GM19099 (cell line): ENCODE measurements around the gene MYO1E.

Source experiments
- POLR2A ChIP-seq: IDR thresholded peaks from 3 replicates; pipeline ENCODE4 v1.6.1; 2011; ENCODE audit warnings: low read depth; ENCODE audit not compliant: insufficient read length; ENCODE audit errors: extremely low read depth

MYO1E gene

DNA sequence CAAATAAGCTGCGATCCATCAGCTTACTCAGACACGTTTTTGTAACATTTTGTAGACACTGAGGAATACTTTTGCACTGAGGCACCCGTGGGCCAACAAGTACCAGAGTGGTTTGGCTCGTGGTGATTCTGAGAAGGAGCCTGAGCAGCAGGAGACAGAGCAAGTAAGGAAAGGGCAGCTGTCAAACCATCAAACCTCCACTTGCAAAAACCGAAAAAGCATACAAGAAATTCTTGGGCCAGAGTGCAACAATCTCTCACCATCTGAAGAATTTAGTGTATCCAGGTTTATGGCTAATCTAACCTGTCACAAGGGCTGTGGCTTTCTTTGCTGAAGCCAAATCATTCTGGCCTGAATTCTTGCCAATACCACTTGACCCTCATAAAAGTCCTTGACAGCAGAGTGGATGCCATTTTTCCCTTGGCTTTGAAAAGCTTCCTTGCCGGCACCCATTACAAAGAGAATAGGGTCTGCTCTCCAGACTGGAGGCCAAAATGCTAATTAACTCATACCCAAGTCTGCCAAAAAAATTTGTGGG is 56.7 kb downstream of the MYO1E start:
- no peak for TF ChIP-seq POLR2A

DNA sequence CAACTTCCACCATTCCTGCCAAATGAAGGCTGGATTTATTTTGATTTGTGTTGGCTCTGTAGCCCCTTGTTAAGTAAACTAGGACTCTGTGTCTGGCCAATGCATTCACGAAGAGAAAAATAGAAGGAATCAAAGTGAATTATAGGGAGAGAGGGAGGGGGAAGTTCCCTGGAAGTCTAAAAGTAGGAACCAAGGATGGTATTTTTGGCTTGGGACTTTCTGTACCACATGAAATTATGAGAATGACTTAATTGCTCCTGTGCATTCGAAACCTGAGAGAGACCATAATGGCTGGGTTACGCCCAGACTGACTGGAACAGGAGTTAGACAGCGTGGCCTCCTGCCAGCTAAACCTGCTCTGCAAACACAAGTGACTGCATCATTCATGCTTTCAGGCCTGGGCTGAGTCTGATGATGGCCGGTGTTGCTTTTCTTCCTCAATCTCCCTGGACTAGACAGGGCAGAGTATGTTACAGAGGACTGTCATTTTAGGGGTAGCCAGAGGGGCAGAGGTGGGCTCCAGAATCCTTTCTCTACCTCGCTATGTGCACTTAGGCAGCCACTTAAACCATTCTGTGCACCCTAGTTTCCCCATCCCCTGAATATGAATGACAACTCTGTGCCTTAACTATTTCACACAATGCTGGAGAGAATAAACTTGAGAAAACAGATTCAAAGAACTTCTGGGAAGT is 58.9 kb downstream of the MYO1E start:
- TF ChIP-seq POLR2A, result no peak

- no peak for TF ChIP-seq POLR2A
Measured at GRCh38 chr15:59312205-59312604, 60.5 kb downstream of the MYO1E start.

- no peak for TF ChIP-seq POLR2A
Measured at GRCh38 chr15:59311195-59311594, 61.5 kb downstream of the MYO1E start.

DNA sequence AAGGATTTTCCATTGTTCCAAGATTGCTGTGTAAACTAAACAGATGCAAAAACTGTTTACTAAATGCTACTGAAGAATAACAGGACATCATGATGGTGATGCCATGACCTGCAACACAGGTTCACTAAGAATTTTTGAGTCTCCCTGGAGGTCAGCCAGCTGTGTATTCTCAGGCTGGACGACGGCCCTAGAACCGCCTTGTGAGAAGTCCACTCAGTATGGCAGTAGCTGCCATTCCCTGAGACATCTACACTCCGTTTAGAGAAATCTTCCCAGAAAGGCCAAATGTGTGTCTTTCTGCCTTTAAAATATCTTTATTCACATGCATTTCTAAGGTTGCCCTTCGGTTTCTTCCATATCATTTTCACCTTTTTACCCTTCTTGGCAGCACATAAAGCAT is 63.3 kb downstream of the MYO1E start:
- no peak for TF ChIP-seq POLR2A

- TF ChIP-seq POLR2A, result no peak
Measured at GRCh38 chr15:59307165-59307537, 65.5 kb downstream of the MYO1E start.

GRCh38 chr15:59306520-59307164 is 66.0 kb downstream of the MYO1E start:
- no peak for TF ChIP-seq POLR2A

DNA sequence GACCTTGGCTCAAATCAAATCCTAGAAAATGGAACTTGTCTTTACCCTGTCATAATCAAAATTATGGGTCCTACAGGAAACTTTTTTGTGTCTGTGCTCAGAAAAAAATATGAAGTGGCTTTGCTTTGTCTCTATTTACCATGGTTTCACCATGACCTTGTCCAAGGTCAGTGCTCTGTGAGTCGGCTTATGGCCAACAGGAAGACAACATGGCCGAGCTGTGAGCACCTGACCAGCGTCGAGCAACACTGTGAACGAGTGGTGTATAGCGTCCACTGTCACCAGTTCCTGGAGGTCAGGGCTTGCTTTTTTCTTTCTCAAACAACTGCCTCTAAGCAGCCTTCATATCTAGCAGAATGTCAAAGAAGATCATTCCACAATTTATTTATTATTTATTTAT is 67.9 kb downstream of the MYO1E start:
- TF ChIP-seq POLR2A, result no peak

DNA sequence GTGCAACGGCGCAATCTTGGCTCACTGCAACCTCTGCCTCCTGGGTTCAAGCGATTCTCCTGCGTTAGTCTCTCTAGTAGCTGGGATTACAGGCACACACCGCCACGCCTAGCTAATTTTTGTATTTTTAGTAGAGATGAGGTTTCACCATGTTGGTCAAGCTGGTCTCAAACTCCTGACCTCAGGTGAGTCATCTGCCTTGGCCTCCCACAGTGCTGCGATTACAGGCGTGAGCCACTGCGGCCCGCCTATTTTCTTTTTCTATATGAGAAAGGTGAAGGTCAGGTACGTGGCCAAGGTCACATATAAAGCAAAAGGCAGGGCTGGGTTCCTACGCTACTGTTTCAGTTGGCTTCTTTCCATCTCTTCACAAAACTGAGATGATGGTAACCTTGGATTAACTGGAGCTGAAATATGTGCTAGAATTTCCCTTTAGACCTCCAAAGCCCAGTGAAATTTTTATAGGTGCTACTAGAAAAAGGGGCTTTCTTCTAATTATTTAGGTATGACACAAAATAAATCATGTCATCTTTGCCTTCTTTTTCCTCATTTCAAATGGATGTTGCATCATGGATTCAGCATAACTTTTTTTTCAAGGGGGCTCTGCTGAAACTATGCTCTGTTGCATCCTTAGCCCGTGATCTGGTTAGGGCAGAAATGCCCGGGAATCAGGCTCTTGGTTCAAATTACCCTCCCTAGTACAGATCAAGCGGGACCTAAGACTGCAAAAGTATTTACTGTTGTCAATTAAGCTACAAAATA is 68.5 kb downstream of the MYO1E start:
- TF ChIP-seq POLR2A, result no peak

GRCh38 chr15:59303633-59304032 is 69.0 kb downstream of the MYO1E start:
- TF ChIP-seq POLR2A, result no peak

DNA sequence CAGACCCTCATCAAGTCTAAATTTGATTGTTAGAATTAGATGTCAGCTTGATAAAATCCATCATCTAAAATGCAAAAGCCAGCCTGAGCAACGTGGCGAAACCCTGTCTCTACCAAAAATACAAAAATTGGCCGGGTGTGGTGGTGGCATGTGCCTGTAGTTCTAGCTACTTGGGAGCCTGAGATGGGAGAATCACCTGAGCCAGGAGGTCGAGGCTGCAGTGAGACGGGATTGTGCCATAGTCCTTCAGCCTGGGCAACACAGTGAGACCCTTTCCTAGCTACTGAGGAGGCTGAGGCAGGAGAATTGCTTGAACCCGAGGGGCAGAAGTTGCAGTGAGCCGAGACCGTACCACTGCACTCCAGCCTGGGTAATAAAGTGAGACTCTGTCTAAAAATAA is 69.5 kb downstream of the MYO1E start:
- no peak for TF ChIP-seq POLR2A

DNA sequence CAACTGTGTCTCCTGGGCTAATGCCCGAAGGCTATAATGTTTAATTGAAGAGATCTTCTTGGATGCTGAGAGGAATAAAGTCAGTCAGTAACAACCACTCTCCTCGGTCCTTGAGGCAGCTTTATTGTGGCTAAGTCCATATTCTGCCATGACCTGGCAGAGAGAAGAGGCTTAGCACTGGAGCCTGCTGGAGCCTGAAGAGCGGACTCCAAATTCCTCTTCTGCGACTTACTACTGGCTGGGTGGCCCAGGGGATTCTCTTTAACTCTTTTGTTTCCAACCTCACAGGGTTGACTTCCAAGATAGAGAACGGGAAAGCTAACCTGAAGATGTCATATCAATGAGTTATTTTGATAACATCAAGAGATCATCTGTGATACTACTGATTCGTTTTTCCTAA is 71.1 kb downstream of the MYO1E start:
- no peak for TF ChIP-seq POLR2A

DNA sequence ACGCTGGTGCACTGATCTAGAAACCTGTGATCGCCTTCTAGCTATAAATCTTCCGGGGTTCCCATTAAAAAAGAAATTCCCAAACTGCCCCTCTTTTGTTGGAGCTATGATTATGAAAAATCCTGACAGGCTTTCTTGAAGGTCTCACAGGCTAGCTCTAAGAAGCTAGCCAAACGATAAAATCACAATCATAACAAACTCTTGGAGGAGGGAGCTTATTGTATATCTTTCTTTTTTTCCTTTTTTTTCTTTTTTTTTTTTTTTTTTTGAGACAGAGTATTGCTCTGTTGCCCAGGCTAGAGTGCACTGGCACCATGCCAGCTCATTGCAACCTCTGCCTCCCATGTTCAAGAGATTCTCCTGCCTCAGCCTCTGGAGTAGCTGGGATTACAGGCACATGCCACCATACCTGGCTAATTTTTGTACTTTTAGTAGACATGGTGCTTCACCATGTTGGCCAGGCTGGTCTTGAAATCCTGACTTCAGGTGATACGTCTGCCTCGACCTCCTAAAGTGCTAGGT is 72.0 kb downstream of the MYO1E start:
- TF ChIP-seq POLR2A, result no peak

GRCh38 chr15:59299929-59300617 is 72.6 kb downstream of the MYO1E start:
- TF ChIP-seq POLR2A, result peak; percentile 39

DNA sequence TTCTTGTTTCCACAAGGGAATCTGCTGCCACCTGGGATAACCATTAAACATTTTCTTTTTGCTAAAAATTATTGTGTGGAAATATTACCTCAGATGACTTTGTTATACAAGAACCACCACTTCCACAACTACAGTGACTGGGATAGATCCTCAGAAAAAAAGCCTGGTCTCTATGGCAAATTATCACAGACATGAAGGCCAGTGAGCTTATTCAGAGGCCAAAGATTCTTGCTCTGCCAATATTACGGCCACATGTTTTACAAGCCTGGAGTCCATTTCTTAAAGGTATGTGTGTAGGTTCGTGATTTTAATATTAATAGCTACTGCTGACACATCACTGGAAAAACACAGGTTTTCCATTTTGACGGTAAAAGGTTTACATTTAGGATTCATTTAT is 73.8 kb downstream of the MYO1E start:
- TF ChIP-seq POLR2A, result no peak

DNA sequence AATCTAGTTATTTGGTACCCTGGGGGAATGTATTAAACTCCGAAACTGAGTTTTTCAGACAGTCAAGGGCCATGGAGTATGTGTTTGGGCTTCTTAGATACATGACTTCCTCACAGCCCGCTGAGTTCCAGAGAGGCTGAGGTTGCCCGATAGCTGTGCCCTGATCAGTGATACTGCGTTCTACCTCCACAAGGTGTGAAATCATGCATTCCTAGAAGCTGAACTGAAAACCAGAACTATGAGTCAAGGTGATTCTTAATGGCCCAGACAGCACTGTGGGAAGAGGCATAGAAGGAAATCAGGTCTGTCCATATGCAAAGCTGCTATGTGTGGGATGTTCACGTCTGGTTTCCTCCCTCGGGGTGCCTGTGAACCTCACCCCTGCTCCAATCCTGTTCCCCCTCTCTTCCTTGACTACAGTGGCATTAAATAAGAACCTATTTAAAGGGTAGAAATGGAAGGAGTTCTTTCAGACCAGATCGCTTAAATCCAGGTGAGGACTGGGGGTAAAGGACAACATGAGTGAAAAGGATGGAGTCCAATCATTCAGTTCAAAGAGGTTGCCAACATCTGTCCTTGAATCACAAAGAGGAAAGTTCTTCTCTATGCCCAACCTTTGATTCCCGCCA is 74.3 kb downstream of the MYO1E start:
- no peak for TF ChIP-seq POLR2A
